ENCODE measurements around the gene PARVA. TPM values are rescaled to one million over a fixed set of nuclear protein-coding genes. Genes with fewer than 3 reads are reported as not detected.

The PARVA gene
- total RNA-seq, 4 donors from 2014 or later = 64.0 to 164 (median 93.5) TPM

DNA sequence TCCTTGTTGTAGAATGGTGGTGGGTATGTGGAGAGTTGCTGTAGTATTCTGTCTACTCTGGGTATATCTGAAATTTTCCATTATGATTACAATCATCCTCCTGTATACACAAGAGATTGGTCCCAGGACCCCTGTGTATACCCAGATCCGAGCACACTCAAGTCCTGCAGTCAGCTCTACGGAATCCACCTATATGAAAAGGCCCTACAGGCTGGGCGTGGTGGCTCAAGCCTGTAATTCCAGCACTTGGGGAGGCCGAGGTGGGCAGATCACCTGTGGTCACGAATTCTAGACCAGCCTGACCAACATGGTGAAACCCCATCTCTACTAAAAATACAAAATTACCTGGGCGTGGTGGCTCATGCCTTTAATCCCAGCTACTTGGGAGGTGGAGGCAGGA is 17.2 kb downstream of the PARVA start:
- TF ChIP-seq, protein P1, sequence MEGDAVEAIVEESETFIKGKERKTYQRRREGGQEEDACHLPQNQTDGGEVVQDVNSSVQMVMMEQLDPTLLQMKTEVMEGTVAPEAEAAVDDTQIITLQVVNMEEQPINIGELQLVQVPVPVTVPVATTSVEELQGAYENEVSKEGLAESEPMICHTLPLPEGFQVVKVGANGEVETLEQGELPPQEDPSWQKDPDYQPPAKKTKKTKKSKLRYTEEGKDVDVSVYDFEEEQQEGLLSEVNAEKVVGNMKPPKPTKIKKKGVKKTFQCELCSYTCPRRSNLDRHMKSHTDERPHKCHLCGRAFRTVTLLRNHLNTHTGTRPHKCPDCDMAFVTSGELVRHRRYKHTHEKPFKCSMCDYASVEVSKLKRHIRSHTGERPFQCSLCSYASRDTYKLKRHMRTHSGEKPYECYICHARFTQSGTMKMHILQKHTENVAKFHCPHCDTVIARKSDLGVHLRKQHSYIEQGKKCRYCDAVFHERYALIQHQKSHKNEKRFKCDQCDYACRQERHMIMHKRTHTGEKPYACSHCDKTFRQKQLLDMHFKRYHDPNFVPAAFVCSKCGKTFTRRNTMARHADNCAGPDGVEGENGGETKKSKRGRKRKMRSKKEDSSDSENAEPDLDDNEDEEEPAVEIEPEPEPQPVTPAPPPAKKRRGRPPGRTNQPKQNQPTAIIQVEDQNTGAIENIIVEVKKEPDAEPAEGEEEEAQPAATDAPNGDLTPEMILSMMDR (IDR thresholded peaks at IDR 0.05) = no peak
- no peak for ATAC-seq (ENCODE audit: low FRiP score)
- no peak for DNase-seq (ENCODE audit: low spot score)

DNA sequence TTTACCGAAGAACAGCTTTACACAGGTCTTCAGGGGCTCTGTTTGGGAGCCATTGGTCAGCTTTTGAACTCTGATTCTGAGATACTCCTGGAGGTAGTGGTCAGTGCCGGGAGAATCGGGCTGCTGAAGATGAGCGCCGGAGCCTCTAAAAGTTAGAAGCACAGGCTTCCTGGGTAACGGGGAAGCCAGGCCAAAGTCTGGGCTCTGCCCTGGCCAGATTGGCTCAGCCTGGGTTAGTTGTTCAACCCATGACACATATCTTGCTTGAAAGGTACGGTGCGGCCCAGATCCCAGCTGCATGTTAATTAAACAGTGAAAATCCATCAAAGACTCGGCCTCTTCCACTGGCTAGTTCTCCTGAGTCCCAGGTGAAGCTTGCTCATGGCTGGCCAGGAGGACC is 18.0 kb downstream of the PARVA start:
- no peak for DNase-seq (ENCODE audit: low spot score)
- no peak for ATAC-seq (ENCODE audit: low FRiP score)
- TF ChIP-seq, protein P1 (IDR thresholded peaks at IDR 0.05) = no peak

DNA sequence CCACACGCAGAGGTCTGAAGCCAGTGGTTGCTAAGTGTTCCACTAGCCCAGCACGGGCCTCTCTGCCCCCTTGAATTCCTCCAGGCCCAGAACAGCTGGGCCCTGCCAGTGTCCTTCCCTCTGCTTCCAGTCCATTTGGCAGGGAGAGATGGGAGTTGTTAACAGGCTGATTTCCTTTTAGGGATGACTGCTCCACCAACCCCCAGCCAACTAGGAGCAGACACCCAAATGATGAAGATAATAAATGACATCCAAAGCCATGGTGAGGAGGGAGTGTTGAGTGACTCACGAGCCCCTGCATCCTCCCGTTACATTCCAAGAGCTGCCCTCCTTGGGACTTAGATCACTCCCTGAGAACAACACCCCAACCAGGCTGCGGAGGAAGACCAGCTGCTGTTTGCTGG is 20.6 kb downstream of the PARVA start:
- TF ChIP-seq, protein P1 (IDR thresholded peaks at IDR 0.05) = no peak
- ATAC-seq (ENCODE audit: low FRiP score) = peak; percentile 90
- no peak for DNase-seq (ENCODE audit: low spot score)

DNA sequence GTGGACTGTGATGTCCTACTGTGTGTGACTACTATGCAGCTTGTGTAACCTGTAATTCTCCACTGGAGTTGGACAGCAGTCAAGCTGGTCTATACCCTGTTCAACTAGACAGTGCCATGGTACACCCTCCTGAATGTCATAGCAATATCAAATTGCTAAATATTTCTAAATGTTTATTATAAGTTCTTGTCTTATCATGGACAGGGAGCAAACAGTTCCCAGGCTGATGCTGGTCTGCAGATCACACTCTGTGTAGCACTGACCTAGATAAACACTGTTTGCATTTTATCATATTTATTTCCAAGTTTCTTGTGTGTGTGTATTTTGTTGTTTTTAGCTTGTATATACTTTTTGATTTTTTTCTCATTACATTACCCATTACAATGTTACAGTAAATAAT is 22.0 kb downstream of the PARVA start:
- ATAC-seq (ENCODE audit: low FRiP score) = no peak
- TF ChIP-seq, protein P1 (IDR thresholded peaks at IDR 0.05) = no peak
- no peak for DNase-seq (ENCODE audit: low spot score)

DNA sequence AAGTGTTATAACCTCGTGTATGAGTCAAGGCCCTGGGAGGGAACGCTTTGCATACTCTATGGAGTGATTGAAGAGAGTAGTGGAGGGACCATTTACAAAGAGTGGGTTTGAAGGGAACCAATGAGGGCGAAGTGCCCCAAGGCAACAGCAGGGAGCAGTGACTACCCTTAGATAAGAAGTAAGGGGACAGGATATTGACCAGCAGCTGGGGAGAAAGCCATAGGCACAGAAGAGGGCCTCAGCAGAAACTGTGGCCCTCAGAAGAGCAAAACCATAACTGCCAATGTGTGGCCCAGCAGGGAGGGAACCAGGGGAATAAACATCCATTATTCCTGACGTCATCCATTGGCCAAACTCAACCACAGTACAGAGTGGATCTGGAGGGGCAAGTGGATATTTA is 24.7 kb downstream of the PARVA start:
- no peak for ATAC-seq (ENCODE audit: low FRiP score)
- no peak for DNase-seq (ENCODE audit: low spot score)
- TF ChIP-seq, protein P1 (IDR thresholded peaks at IDR 0.05) = no peak

DNA sequence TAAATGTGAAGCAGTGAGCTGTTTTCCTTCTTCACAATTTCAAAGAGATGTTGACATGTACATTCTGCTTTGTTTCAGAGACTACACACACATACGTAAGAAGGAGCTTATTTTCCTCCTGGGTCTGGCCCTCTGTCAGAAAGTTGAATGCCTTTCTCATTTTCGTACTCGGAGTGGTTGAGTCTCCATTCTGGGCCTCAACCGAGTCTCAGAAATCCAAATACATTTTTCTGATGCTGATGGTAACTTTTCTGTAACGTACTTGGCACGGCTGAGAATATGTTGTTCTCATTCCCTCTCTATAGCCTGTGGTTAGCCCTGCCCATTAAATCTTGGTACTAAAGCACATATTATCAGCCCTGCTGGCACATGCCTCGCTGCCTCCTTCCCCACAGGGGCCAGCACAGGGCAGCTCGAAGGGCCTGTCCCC is 25.3 kb downstream of the PARVA start:
- DNase-seq (ENCODE audit: low spot score) (no peak), ATAC-seq (ENCODE audit: low FRiP score) (no peak)
- TF ChIP-seq, protein P1 (IDR thresholded peaks at IDR 0.05) = no peak

DNA sequence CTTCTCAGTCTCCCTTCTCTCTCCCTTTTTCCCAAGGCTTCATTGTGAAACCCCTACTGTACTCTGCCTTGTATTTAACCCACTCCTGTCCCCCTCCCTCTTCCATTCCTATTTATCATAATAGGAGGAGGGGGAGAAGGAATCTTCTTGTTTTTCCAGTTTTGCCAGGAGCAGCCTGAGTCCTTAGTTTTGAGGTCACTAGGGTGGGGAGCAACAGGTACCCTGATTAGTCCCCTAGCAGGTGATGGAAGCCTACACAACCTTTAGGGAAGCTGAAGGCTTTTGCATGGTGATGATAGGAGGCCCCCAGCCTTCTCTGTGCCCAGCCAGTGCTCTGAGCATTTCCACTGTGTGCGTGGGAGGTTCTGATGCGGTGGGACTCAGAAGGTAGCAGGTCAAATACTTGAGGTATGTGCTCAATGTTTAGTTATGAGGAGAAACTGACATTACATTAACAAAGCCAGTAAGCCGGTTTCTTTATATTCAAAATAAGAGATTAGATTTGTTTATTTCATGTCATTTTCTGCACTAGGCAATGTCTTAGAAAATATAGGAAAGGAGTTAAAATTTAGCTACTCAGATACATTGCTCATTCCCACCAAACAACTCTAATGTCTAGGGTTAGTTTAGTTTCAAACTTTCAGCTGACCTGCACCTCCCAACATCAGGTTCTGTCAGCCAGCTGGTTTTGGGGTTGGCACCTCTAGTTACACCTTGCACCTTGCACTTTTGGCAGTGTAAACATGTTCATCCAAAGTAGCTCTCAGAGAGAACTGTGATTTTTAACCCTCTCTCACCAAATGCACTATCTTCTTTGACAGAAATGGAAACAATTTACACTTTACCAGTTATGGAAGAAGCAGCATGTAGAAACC is 26.0 kb downstream of the PARVA start:
- TF ChIP-seq, protein P1 (IDR thresholded peaks at IDR 0.05) = no peak
- DNase-seq (ENCODE audit: low spot score) (no peak), ATAC-seq (ENCODE audit: low FRiP score) (no peak)

All from omental fat pad (tissue), 4 donors.